ENCODE measurements around the gene TBC1D22A. TPM values are rescaled to one million over a fixed set of nuclear protein-coding genes. Genes with fewer than 3 reads are reported as not detected.

The TBC1D22A gene
- total and polyA plus RNA-seq, 10 of the 15 experiments (the other 5 are each of a cell fraction or from before 2014, with no cell fraction given) = 0.63 to 44.7 (median 27.4) TPM

DNA sequence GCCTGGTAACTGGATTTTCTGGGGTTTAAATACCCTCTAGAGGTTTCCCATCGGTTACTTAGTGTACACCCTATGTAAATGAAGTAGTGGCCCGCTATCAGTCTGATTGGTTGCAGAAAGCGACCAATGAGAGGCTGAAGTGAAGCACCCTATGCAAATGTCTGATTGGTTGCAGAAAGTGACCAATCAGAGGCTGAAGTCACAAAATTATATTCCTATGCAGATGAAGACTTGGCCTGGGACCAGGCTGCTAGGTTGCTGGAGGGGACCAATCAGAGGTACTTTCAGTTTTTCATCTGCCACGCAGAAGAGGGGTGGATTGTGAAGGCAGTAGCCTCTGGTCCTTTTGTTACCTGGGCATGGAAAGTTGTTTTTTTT, 134.8 kb downstream of the TBC1D22A start (continued):
- TF ChIP-seq, protein P1, sequence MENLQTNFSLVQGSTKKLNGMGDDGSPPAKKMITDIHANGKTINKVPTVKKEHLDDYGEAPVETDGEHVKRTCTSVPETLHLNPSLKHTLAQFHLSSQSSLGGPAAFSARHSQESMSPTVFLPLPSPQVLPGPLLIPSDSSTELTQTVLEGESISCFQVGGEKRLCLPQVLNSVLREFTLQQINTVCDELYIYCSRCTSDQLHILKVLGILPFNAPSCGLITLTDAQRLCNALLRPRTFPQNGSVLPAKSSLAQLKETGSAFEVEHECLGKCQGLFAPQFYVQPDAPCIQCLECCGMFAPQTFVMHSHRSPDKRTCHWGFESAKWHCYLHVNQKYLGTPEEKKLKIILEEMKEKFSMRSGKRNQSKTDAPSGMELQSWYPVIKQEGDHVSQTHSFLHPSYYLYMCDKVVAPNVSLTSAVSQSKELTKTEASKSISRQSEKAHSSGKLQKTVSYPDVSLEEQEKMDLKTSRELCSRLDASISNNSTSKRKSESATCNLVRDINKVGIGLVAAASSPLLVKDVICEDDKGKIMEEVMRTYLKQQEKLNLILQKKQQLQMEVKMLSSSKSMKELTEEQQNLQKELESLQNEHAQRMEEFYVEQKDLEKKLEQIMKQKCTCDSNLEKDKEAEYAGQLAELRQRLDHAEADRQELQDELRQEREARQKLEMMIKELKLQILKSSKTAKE (IDR thresholded peaks at IDR 0.05; ENCODE audit: low read depth, poor library complexity, severe bottlenecking) = no peak
- TF ChIP-seq, protein P2, sequence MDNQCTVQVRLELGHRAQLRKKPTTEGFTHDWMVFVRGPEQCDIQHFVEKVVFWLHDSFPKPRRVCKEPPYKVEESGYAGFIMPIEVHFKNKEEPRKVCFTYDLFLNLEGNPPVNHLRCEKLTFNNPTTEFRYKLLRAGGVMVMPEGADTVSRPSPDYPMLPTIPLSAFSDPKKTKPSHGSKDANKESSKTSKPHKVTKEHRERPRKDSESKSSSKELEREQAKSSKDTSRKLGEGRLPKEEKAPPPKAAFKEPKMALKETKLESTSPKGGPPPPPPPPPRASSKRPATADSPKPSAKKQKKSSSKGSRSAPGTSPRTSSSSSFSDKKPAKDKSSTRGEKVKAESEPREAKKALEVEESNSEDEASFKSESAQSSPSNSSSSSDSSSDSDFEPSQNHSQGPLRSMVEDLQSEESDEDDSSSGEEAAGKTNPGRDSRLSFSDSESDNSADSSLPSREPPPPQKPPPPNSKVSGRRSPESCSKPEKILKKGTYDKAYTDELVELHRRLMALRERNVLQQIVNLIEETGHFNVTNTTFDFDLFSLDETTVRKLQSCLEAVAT (IDR thresholded peaks at IDR 0.05) = no peak
- TF ChIP-seq, protein P3, sequence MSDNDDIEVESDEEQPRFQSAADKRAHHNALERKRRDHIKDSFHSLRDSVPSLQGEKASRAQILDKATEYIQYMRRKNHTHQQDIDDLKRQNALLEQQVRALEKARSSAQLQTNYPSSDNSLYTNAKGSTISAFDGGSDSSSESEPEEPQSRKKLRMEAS (IDR thresholded peaks at IDR 0.05; ENCODE audit: low read depth, low read length) = no peak
- TF ChIP-seq EGR1 (IDR thresholded peaks at IDR 0.05; ENCODE audit: borderline replicate concordance in 1 of 2, low read depth in 2 of 2, low read length in 2 of 2) (no peak), HDAC6 (IDR thresholded peaks at IDR 0.05; ENCODE audit: unreplicated experiment) (no peak), ZBED1 (IDR thresholded peaks at IDR 0.05; ENCODE audit: borderline replicate concordance) (no peak), MEF2B (IDR thresholded peaks at IDR 0.05; ENCODE audit: partially characterized antibody, poor library complexity, severe bottlenecking) (no peak), NFYB (IDR thresholded peaks at IDR 0.05; ENCODE audit: insufficient read depth, low read depth, low read length) (no peak)
- TF ChIP-seq, protein P4, sequence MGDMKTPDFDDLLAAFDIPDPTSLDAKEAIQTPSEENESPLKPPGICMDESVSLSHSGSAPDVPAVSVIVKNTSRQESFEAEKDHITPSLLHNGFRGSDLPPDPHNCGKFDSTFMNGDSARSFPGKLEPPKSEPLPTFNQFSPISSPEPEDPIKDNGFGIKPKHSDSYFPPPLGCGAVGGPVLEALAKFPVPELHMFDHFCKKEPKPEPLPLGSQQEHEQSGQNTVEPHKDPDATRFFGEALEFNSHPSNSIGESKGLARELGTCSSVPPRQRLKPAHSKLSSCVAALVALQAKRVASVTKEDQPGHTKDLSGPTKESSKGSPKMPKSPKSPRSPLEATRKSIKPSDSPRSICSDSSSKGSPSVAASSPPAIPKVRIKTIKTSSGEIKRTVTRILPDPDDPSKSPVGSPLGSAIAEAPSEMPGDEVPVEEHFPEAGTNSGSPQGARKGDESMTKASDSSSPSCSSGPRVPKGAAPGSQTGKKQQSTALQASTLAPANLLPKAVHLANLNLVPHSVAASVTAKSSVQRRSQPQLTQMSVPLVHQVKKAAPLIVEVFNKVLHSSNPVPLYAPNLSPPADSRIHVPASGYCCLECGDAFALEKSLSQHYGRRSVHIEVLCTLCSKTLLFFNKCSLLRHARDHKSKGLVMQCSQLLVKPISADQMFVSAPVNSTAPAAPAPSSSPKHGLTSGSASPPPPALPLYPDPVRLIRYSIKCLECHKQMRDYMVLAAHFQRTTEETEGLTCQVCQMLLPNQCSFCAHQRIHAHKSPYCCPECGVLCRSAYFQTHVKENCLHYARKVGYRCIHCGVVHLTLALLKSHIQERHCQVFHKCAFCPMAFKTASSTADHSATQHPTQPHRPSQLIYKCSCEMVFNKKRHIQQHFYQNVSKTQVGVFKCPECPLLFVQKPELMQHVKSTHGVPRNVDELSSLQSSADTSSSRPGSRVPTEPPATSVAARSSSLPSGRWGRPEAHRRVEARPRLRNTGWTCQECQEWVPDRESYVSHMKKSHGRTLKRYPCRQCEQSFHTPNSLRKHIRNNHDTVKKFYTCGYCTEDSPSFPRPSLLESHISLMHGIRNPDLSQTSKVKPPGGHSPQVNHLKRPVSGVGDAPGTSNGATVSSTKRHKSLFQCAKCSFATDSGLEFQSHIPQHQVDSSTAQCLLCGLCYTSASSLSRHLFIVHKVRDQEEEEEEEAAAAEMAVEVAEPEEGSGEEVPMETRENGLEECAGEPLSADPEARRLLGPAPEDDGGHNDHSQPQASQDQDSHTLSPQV (IDR thresholded peaks at IDR 0.05) = no peak

Data from GM12878 (cell line).